Neural cell (in vitro differentiated cells): ENCODE data around the gene MBD1. TPM values are rescaled to one million over a fixed set of nuclear protein-coding genes. Genes with fewer than 3 reads are reported as not detected.

Source experiments
- H2AFZ ChIP-seq: fragments of 200-600, 300-800 bp; sonication (generic), shearing (Covaris generic); 2 replicates; pipeline ENCODE4 v1.6.0; 2014; ENCODE audit warnings: low read depth, mild to moderate bottlenecking, antibody characterized with exemption, low read length, moderate library complexity
- H3F3A ChIP-seq: fragments of 200-600 bp; shearing (Covaris generic); 2 replicates; pipeline ENCODE4 v1.6.1; 2016; ENCODE audit warnings: mild to moderate bottlenecking, moderate library complexity, mixed read lengths, antibody characterized with exemption, low read length; ENCODE audit not compliant: insufficient read depth, poor library complexity, severe bottlenecking
- H3K27ac ChIP-seq: fragments of 200-600, 300-800 bp; sonication (generic), shearing (Covaris generic); 2 replicates; pipeline ENCODE4 v1.5.1; 2014; ENCODE audit warnings: mild to moderate bottlenecking, low read length, moderate library complexity
- H3K27me3 ChIP-seq: fragments of 300-800, 200-600 bp; sonication (generic), shearing (Covaris generic); 2 replicates; pipeline ENCODE4 v1.6.0; 2014; ENCODE audit warnings: mild to moderate bottlenecking, low read depth, low read length, moderate library complexity; ENCODE audit not compliant: insufficient read depth
- H3K36me3 ChIP-seq: fragments of 300-800, 200-600 bp; sonication (generic), shearing (Covaris generic); 2 replicates; pipeline ENCODE4 v1.5.1; 2014; ENCODE audit warnings: mild to moderate bottlenecking, antibody characterized with exemption, low read length, moderate library complexity; ENCODE audit not compliant: insufficient read depth
- H3K4me2 ChIP-seq: fragments of 300-800, 200-600 bp; sonication (generic), shearing (Covaris generic); 2 replicates; pipeline ENCODE4 v1.6.0; 2014; ENCODE audit warnings: mild to moderate bottlenecking, low read length
- H3K4me3 ChIP-seq: fragments of 300-800, 200-600 bp; sonication (generic), shearing (Covaris generic); 2 replicates; pipeline ENCODE4 v1.5.1; 2014; ENCODE audit warnings: mild to moderate bottlenecking, low read length, moderate library complexity
- H3K79me2 ChIP-seq: fragments of 200-600 bp; shearing (Covaris generic); replicated peaks from 2 replicates; pipeline ENCODE4 v1.6.0; 2014; ENCODE audit warnings: mild to moderate bottlenecking, low read length, moderate library complexity; ENCODE audit not compliant: insufficient read depth
- H3K9ac ChIP-seq: fragments of 300-800, 200-600 bp; sonication (generic), shearing (Covaris generic); 2 replicates; pipeline ENCODE4 v1.6.1; 2016; ENCODE audit warnings: mild to moderate bottlenecking, low read length, mixed read lengths
- H3K9me2 ChIP-seq: fragments of 200-600 bp; shearing (Covaris generic); 2 replicates; pipeline ENCODE4 v1.6.1; 2016; ENCODE audit warnings: mild to moderate bottlenecking, low read length, mixed read lengths; ENCODE audit not compliant: insufficient read depth
- H3K9me3 ChIP-seq: fragments of 200-600, 300-800 bp; sonication (generic), shearing (Covaris generic); 2 replicates; pipeline ENCODE4 v1.6.1; 2016; ENCODE audit warnings: mild to moderate bottlenecking, mixed run types, low read length, moderate library complexity, mixed read lengths
- H4K20me1 ChIP-seq: fragments of 200-600 bp; shearing (Covaris generic); 2 replicates; pipeline ENCODE4 v1.6.1; 2016; ENCODE audit warnings: mild to moderate bottlenecking, mixed run types; ENCODE audit not compliant: insufficient read depth
- CTCF ChIP-seq: fragments of 450-650 bp; IDR thresholded peaks from 2 replicates; pipeline ENCODE4 v1.5.1; 2014; ENCODE audit warnings: antibody characterized with exemption, mild to moderate bottlenecking, moderate library complexity; ENCODE audit not compliant: poor library complexity, severe bottlenecking
- EP300 ChIP-seq: fragments of 450-650 bp; conservative IDR thresholded peaks from 2 replicates; pipeline ENCODE4 v1.6.1; 2014; ENCODE audit warnings: antibody characterized with exemption, mild to moderate bottlenecking, moderate library complexity; ENCODE audit not compliant: poor library complexity, severe bottlenecking
- EZH2 ChIP-seq: fragments of 200-600, 300-800 bp; shearing (Covaris generic), sonication (generic); IDR thresholded peaks from 2 replicates; pipeline ENCODE4 v1.6.1; 2014; ENCODE audit warnings: antibody characterized with exemption, low read length, borderline replicate concordance, mild to moderate bottlenecking; ENCODE audit not compliant: insufficient read depth, poor library complexity, severe bottlenecking
- MXI1 ChIP-seq: fragments of 450-650 bp; conservative IDR thresholded peaks from 2 replicates; pipeline ENCODE4 v1.6.1; 2014; ENCODE audit warnings: antibody characterized with exemption, mild to moderate bottlenecking; ENCODE audit not compliant: poor library complexity, severe bottlenecking
- POLR2AphosphoS5 ChIP-seq: IDR thresholded peaks from 2 replicates; pipeline ENCODE4 v1.6.1; 2012
- RAD21 ChIP-seq: fragments of 450-650 bp; conservative IDR thresholded peaks from 2 replicates; pipeline ENCODE4 v1.6.1; 2014; ENCODE audit warnings: antibody characterized with exemption, mild to moderate bottlenecking, moderate library complexity
- REST ChIP-seq: IDR thresholded peaks from 2 replicates; pipeline ENCODE4 v1.6.1; 2012; ENCODE audit warnings: borderline replicate concordance
- SMC3 ChIP-seq: fragments of 450-650 bp; conservative IDR thresholded peaks from 2 replicates; pipeline ENCODE4 v1.6.1; 2014; ENCODE audit warnings: antibody characterized with exemption, mild to moderate bottlenecking, moderate library complexity; ENCODE audit not compliant: poor library complexity
- TAF1 ChIP-seq: IDR thresholded peaks from 2 replicates; pipeline ENCODE4 v1.6.1; 2012; ENCODE audit warnings: low read depth
- polyA plus RNA-seq: library from polyadenylated mRNA; depleted of rRNA; stranded (reverse); fragments of >200 nt; gene quantifications from 2 replicates; pipeline ENCODE4 v1.2.3, GENCODE V29; 2014

Gene MBD1
- polyA plus RNA-seq, 1 donor from 2014 or later: 106 TPM

- Histone ChIP-seq H4K20me1 (no peaks in the 10 kb centered on the region), H3K4me2 (no peak overlapping the region), H3K27me3 (no peaks in the 10 kb centered on the region), H2AFZ (no peak overlapping the region), H3K9me3 (no peaks in the 10 kb centered on the region), H3K36me3 (no peaks in the 10 kb centered on the region), H3K9ac (no peak overlapping the region), H3K79me2 (peaks cover 16% of the 10 kb centered on the region), H3K27ac (no peak overlapping the region), H3F3A (no peaks in the 10 kb centered on the region), H3K9me2 (no peaks in the 10 kb centered on the region), H3K4me3 (no peak overlapping the region)
- no peak for TF ChIP-seq RAD21
- TF ChIP-seq EZH2: no peak
- TF ChIP-seq EP300: no peak
- TF ChIP-seq TAF1: no peak
- no peak for TF ChIP-seq CTCF
- TF ChIP-seq REST: no peak
- TF ChIP-seq SMC3: no peak
- TF ChIP-seq MXI1: no peak
- TF ChIP-seq POLR2AphosphoS5: no peak
These were observed 6.4 kb downstream of the MBD1 start for GRCh38 chr18:50274941-50275340.

- no peaks in the 10 kb centered on the region for H3K9me2 ChIP-seq
- no peak overlapping the region for H2AFZ ChIP-seq
These were observed 7.3 kb downstream of the MBD1 start for GRCh38 chr18:50274044-50274442.

More at GRCh38 chr18:50274044-50274442, 7.3 kb downstream of the MBD1 start:
- Histone ChIP-seq H4K20me1 (no peaks in the 10 kb centered on the region), H3K79me2 (peaks cover 7% of the 10 kb centered on the region), H3K36me3 (peaks cover 7% of the 10 kb centered on the region), H3K9me3 (no peaks in the 10 kb centered on the region), H3F3A (no peaks in the 10 kb centered on the region), H3K27ac (no peak overlapping the region), H3K4me3 (no peak overlapping the region), H3K4me2 (no peak overlapping the region), H3K27me3 (no peaks in the 10 kb centered on the region), H3K9ac (no peak overlapping the region)
- TF ChIP-seq RAD21 (no peak), EZH2 (no peak), TAF1 (no peak), EP300 (no peak), SMC3 (no peak), REST (no peak), POLR2AphosphoS5 (no peak), MXI1 (no peak), CTCF (no peak)
